K562 (cell line): ENCODE measurements around the gene TOX3. TPM values are rescaled to one million over a fixed set of nuclear protein-coding genes. Genes with fewer than 3 reads are reported as not detected.

Experiments
- ATAC-seq: fragments of 200-7000 bp; cut with Tn5 transposase; 3 replicates; pipeline ENCODE4 v1.9.1; 2020; ENCODE audit warnings: moderate library complexity
- BruUV-seq: library from RNA; stranded (reverse); fragments of 400-500 nt; replicated peaks from 2 replicates; lab custom pipeline; 2021; lab: Mats Ljungman, UMichigan
- CTCF ChIA-PET: fragments of 300-600 bp; formaldehyde crosslinking; extraction: SDS; loops from one replicate; lab custom pipeline; 2021; ENCODE audit warnings: low intra/inter-chr PET ratio; lab: Yijun Ruan, JAX
- POLR2A ChIA-PET: fragments of 300-600, 350-650 bp; sonication (Branson Sonifier 250); formaldehyde crosslinking; extraction: SDS; loops from one replicate; lab custom pipeline; 2021; ENCODE audit warnings: antibody characterized with exemption, inconsistent platforms; lab: Yijun Ruan, JAX
- DNase-seq, 4 experiments: peaks; one replicate each; pipeline versions ENCODE4 v3.0.0 to v3.0.0-alpha.2; 2011 to 2018; ENCODE audit warnings: low spot score in 3 of 4, mixed read lengths in 3 of 4; ENCODE audit errors: extremely low read depth in 1 of 4
- FAIRE-seq: peaks from 2 replicates; lab custom pipeline; 2011; peaks lifted over from hg19 to GRCh38; lab: Jason Lieb, UNC
- H2AFZ ChIP-seq: 2 replicates; pipeline ENCODE4 v1.6.0; 2011; ENCODE audit warnings: low read depth, low read length, control low read depth, inconsistent platforms
- H3K27ac ChIP-seq: fragments of 200-600 bp; 3 replicates; pipeline ENCODE4 v1.8.0; 2011; ENCODE audit warnings: low read depth, mild to moderate bottlenecking, control low read depth, inconsistent platforms, low read length, moderate library complexity, mixed read lengths; ENCODE audit errors: extremely low read depth
- H3K27me3 ChIP-seq, 2 experiments: fragments of 300-600 bp in 1 of 2; 2 replicates in 1 of 2; 3 replicates in 1 of 2; pipeline versions ENCODE4 v1.6.0 to v1.8.0; 2011; ENCODE audit warnings: inconsistent platforms in 2 of 2, low read length in 2 of 2, mild to moderate bottlenecking in 1 of 2, mixed read lengths in 1 of 2, moderate library complexity in 1 of 2; ENCODE audit not compliant: control insufficient read depth in 2 of 2, insufficient read depth in 2 of 2
- H3K36me3 ChIP-seq: fragments of 300-600 bp; 3 replicates; pipeline ENCODE4 v1.8.0; 2011; ENCODE audit warnings: mild to moderate bottlenecking, low read length, inconsistent platforms; ENCODE audit not compliant: control insufficient read depth, insufficient read depth
- H3K4me1 ChIP-seq, 2 experiments: fragments of 200-600 bp in 1 of 2; replicated peaks in 1 of 2; 2 replicates in 1 of 2; 3 replicates in 1 of 2; pipeline versions ENCODE4 v1.5.1 to v1.8.0; 2011; ENCODE audit warnings: inconsistent platforms in 2 of 2, low read length in 2 of 2, mild to moderate bottlenecking in 1 of 2, mixed read lengths in 1 of 2, moderate library complexity in 1 of 2; ENCODE audit not compliant: control insufficient read depth in 2 of 2, insufficient read depth in 2 of 2
- H3K4me2 ChIP-seq: 2 replicates; pipeline ENCODE4 v1.6.1; 2011; ENCODE audit warnings: low read length, control low read depth, inconsistent platforms, mixed read lengths; ENCODE audit not compliant: insufficient read depth
- H3K4me3 ChIP-seq: fragments of 200-600 bp; sonication (generic), shearing (Covaris generic); 2 replicates; pipeline ENCODE4 v1.5.1; 2016; ENCODE audit warnings: control low read depth, inconsistent platforms
- H3K79me2 ChIP-seq: fragments of 200-600 bp; 3 replicates; pipeline ENCODE4 v1.8.0; 2011; ENCODE audit warnings: low read length, inconsistent platforms; ENCODE audit not compliant: control insufficient read depth, insufficient read depth
- H3K9ac ChIP-seq, 2 experiments: 2 replicates each; pipeline versions ENCODE4 v1.6.0 to v1.6.1; 2011; ENCODE audit warnings: low read depth in 2 of 2, low read length in 2 of 2, control low read depth in 1 of 2, inconsistent platforms in 1 of 2, mild to moderate bottlenecking in 1 of 2, mixed read lengths in 1 of 2; ENCODE audit not compliant: insufficient read depth in 1 of 2
- H3K9me1 ChIP-seq: one replicate; pipeline ENCODE4 v1.6.0; 2011; ENCODE audit warnings: inconsistent platforms, mild to moderate bottlenecking, low read length, moderate library complexity; ENCODE audit not compliant: control insufficient read depth, insufficient read depth
- H3K9me3 ChIP-seq: replicated peaks from 2 replicates; pipeline ENCODE4 v1.5.1; 2011; ENCODE audit warnings: low read depth, low read length, inconsistent platforms; ENCODE audit not compliant: control insufficient read depth, insufficient read depth
- H4K20me1 ChIP-seq: replicated peaks from 2 replicates; pipeline ENCODE4 v1.6.1; 2011; ENCODE audit warnings: low read length, inconsistent platforms, mixed read lengths; ENCODE audit not compliant: control insufficient read depth, insufficient read depth
- CUX1 ChIP-seq: fragments of 200-800 bp; sonication (Bioruptor generic); IDR thresholded peaks from 2 replicates; pipeline ENCODE4 v1.6.1; 2016; ENCODE audit warnings: missing genetic modification characterization, missing compliant biosample characterization
- ELK1 ChIP-seq: sonication (generic); formaldehyde crosslinking; IDR thresholded peaks from 2 replicates; pipeline ENCODE4 v1.8.1; 2022; ENCODE audit warnings: missing genetic modification reagents
- FIP1L1 ChIP-seq: fragments of 200-400 bp; formaldehyde crosslinking; IDR thresholded peaks from 2 replicates; pipeline ENCODE4 v1.6.1; 2018; ENCODE audit warnings: mild to moderate bottlenecking, low read depth, low read length; ENCODE audit not compliant: poor library complexity, severe bottlenecking
- HLTF ChIP-seq: fragments of 450-650 bp; IDR thresholded peaks from 2 replicates; pipeline ENCODE4 v1.6.1; 2016
- UBTF ChIP-seq, 2 experiments: IDR thresholded peaks; 2 replicates each; pipeline ENCODE4 v1.6.1; 2012; ENCODE audit warnings: improper control_type of control experiment in 2 of 2, low read depth in 2 of 2, low read length in 2 of 2, borderline replicate concordance in 1 of 2
- ZNF518B ChIP-seq: fragments of 250-450 bp; sonication (Bioruptor Pico); IDR thresholded peaks from 2 replicates; pipeline ENCODE4 v1.5.0; 2021; ENCODE audit warnings: mild to moderate bottlenecking, moderate library complexity
- WGBS: fragments of 100-300 bp; shearing (Covaris generic); methylation state at CpG from one replicate; pipeline ENCODE4 v1.1.6; 2016; ENCODE audit warnings: low coverage, mixed read lengths; ENCODE audit not compliant: insufficient coverage; ENCODE audit errors: missing lambda C conversion rate; 5-methylcytosine and 5-hydroxymethylcytosine counted together
- in situ Hi-C: fragments of 300-500 bp; cut with MboI; formaldehyde crosslinking; loops from 4 replicates; pipeline ENCODE4 v1.15.0; 2018; ENCODE audit warnings: inconsistent platforms, mixed read lengths
- intact Hi-C: fragments of 100-400 bp; cut with micrococcal nuclease; formaldehyde crosslinking; loops from 2 replicates; pipeline ENCODE4 v1.14.2; 2022
- polyA plus RNA-seq, 8 experiments: library from polyadenylated mRNA; depleted of rRNA in 4 of 8; stranded (reverse) in 5 of 8; unstranded in 3 of 8; fragments of >200 nt; fragmentation: Nextera tagmentation in 2 of 8; fragmentation: Illumina TruSeq in 1 of 8; extraction: Ambion mirVana in 2 of 8; extraction: Trizol in 1 of 8; gene quantifications; 2 replicates each; pipeline versions ENCODE4 v1.2.1 to v1.2.3, GENCODE V29; 2011 to 2014; ENCODE audit warnings: inconsistent platforms in 1 of 8, missing spikeins in 1 of 8
- total RNA-seq, 7 experiments: library from RNA; depleted of rRNA in 6 of 7; stranded (reverse); fragments of >200 nt in 6 of 7; fragmentation: Illumina TruSeq in 2 of 7; extraction: Trizol in 2 of 7; gene quantifications; 2 replicates each; pipeline versions ENCODE4 v1.2.1 to v1.2.3, GENCODE V29; 2011 to 2021; ENCODE audit warnings: low replicate concordance in 1 of 7

The TOX3 gene
- total and polyA plus RNA-seq, 9 of the 15 experiments (the other 6 are each of a cell fraction or from before 2014, with no cell fraction given), result not detected

GRCh38 chr16:52455549-52456277, 91.2 kb downstream of the TOX3 start:
- WGBS, result 4% methylated on average over 3 of the region's 3 CpGs
- H3K4me3 ChIP-seq, result no peak overlapping the region
- FAIRE-seq (no peak), DNase-seq (no peak), ATAC-seq (no peak)
- no peak overlapping the region for H3K27ac ChIP-seq
- intact Hi-C loops, result no loop called here
- no peaks in the 10 kb centered on the region for H3K79me2 ChIP-seq
- no peak overlapping the region for H3K4me2 ChIP-seq
- no peaks in the 10 kb centered on the region; the same call in 1 of the 2 replicates for H3K9me3 ChIP-seq
- H3K36me3 ChIP-seq, result no peaks in the 10 kb centered on the region
- H3K27me3 ChIP-seq, result no peaks in the 10 kb centered on the region
- ChIA-PET CTCF (no interaction called here), POLR2A (no interaction called here)
- H3K9me1 ChIP-seq, result no peaks in the 10 kb centered on the region
- no peak overlapping the region for H2AFZ ChIP-seq
- BruUV-seq, result no TSS peak
- in situ Hi-C loops, result no loop called here
- H4K20me1 ChIP-seq, result no peaks in the 10 kb centered on the region
- H3K4me1 ChIP-seq, result no peaks in the 10 kb centered on the region
- H3K9ac ChIP-seq, result no peak overlapping the region
- TF ChIP-seq UBTF (IDR thresholded peaks at IDR 0.05; ENCODE audit: borderline replicate concordance in 1 of 2, low read depth in 2 of 2, low read length in 2 of 2), result no peak
- no peak for TF ChIP-seq CUX1 (CRISPR knock-in tag)
- no peak for TF ChIP-seq ELK1 (CRISPR knock-in tag)
- TF ChIP-seq HLTF, result no peak
- no peak for TF ChIP-seq ZNF518B (CRISPR knock-in tag)
- no peak for TF ChIP-seq FIP1L1
